ENCODE data around the gene GALNS. TPM values are rescaled to one million over a fixed set of nuclear protein-coding genes. Genes with fewer than 3 reads are reported as not detected.

The GALNS gene
- total and polyA plus RNA-seq, 2 experiments from 2014 or later: 9.7 to 18.8 TPM

- Histone ChIP-seq H3K36me3 (ENCODE audit: insufficient read depth) (no peaks in the 10 kb centered on the region), H2AFZ (no peak overlapping the region), H3K9me2 (ENCODE audit: insufficient read depth) (no peaks in the 10 kb centered on the region), H3K27me3 (ENCODE audit: insufficient read depth) (no peaks in the 10 kb centered on the region), H3F3A (replicated peaks; ENCODE audit: low read depth) (no peaks in the 10 kb centered on the region), H3K4me1 (ENCODE audit: insufficient read depth) (no peaks in the 10 kb centered on the region), H3K79me2 (replicated peaks; ENCODE audit: insufficient read depth) (no peaks in the 10 kb centered on the region), H4K20me1 (replicated peaks; ENCODE audit: insufficient read depth) (no peaks in the 10 kb centered on the region), H3K4me3 (no peak overlapping the region), H3K4me2 (no peak overlapping the region), H3K27ac (ENCODE audit: low read depth) (no peak overlapping the region)
- peaks cover 9% of the 10 kb centered on the region; the same call in 1 of the 3 replicates for H3K4me1 Mint-ChIP-seq
- H3K4me3 Mint-ChIP-seq: no peak overlapping the region
- H3K36me3 Mint-ChIP-seq (ENCODE audit: low read depth): peaks cover 3% of the 10 kb centered on the region; the same call in 2 of the 3 replicates
- no peaks in the 10 kb centered on the region; the same call in 2 of the 3 replicates for H3K9me3 Mint-ChIP-seq
- H3K27ac Mint-ChIP-seq: no peak overlapping the region
- no peak for TF ChIP-seq POLR2AphosphoS5 (IDR thresholded peaks at IDR 0.05; ENCODE audit: low read depth)
- TF ChIP-seq ETS1 (IDR thresholded peaks at IDR 0.05): no peak
- no peak for TF ChIP-seq STAT1 (IDR thresholded peaks at IDR 0.05; ENCODE audit: unreplicated experiment)
- TF ChIP-seq NANOG (IDR thresholded peaks at IDR 0.05; ENCODE audit: borderline replicate concordance): no peak
- TF ChIP-seq ZNF331 (CRISPR knock-in tag; IDR thresholded peaks at IDR 0.05; ENCODE audit: low read depth): no peak
- no peak for TF ChIP-seq ZNF462 (CRISPR knock-in tag; IDR thresholded peaks at IDR 0.05)
- no peak for TF ChIP-seq CREB1 (CRISPR knock-in tag; IDR thresholded peaks at IDR 0.05; ENCODE audit: low read depth)
- no peak for TF ChIP-seq EZH2phosphoT487 (IDR thresholded peaks at IDR 0.05; ENCODE audit: unreplicated experiment)
- TF ChIP-seq EZH2 (IDR thresholded peaks at IDR 0.05; ENCODE audit: low read depth, unreplicated experiment): no peak
- TF ChIP-seq, protein P1, sequence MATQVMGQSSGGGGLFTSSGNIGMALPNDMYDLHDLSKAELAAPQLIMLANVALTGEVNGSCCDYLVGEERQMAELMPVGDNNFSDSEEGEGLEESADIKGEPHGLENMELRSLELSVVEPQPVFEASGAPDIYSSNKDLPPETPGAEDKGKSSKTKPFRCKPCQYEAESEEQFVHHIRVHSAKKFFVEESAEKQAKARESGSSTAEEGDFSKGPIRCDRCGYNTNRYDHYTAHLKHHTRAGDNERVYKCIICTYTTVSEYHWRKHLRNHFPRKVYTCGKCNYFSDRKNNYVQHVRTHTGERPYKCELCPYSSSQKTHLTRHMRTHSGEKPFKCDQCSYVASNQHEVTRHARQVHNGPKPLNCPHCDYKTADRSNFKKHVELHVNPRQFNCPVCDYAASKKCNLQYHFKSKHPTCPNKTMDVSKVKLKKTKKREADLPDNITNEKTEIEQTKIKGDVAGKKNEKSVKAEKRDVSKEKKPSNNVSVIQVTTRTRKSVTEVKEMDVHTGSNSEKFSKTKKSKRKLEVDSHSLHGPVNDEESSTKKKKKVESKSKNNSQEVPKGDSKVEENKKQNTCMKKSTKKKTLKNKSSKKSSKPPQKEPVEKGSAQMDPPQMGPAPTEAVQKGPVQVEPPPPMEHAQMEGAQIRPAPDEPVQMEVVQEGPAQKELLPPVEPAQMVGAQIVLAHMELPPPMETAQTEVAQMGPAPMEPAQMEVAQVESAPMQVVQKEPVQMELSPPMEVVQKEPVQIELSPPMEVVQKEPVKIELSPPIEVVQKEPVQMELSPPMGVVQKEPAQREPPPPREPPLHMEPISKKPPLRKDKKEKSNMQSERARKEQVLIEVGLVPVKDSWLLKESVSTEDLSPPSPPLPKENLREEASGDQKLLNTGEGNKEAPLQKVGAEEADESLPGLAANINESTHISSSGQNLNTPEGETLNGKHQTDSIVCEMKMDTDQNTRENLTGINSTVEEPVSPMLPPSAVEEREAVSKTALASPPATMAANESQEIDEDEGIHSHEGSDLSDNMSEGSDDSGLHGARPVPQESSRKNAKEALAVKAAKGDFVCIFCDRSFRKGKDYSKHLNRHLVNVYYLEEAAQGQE (IDR thresholded peaks at IDR 0.05; ENCODE audit: unreplicated experiment): no peak
- TF ChIP-seq, protein P2, sequence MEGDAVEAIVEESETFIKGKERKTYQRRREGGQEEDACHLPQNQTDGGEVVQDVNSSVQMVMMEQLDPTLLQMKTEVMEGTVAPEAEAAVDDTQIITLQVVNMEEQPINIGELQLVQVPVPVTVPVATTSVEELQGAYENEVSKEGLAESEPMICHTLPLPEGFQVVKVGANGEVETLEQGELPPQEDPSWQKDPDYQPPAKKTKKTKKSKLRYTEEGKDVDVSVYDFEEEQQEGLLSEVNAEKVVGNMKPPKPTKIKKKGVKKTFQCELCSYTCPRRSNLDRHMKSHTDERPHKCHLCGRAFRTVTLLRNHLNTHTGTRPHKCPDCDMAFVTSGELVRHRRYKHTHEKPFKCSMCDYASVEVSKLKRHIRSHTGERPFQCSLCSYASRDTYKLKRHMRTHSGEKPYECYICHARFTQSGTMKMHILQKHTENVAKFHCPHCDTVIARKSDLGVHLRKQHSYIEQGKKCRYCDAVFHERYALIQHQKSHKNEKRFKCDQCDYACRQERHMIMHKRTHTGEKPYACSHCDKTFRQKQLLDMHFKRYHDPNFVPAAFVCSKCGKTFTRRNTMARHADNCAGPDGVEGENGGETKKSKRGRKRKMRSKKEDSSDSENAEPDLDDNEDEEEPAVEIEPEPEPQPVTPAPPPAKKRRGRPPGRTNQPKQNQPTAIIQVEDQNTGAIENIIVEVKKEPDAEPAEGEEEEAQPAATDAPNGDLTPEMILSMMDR (conservative IDR thresholded peaks at IDR 0.05; ENCODE audit: low read depth in 2 of 2): no peak
- TF ChIP-seq JUNB (IDR thresholded peaks at IDR 0.05; ENCODE audit: unreplicated experiment): no peak
- no peak for TF ChIP-seq ZNF114 (CRISPR knock-in tag; IDR thresholded peaks at IDR 0.05)
- DNase-seq (ENCODE audit: low spot score) (no peak), ATAC-seq (no peak)
- peaks cover 6% of the 10 kb centered on the region for H3K27me3 Mint-ChIP-seq (ENCODE audit: insufficient read depth, low read depth, poor library complexity)
These were observed 38.2 kb downstream of the GALNS start for GRCh38 chr16:88818575-88818874.

All from GM23338 (cell line).